Hematopoietic multipotent progenitor cell treated with erythropoietin and hydrocortisone succinate and interleukin-3 and kit ligand, for 8 days (in vitro differentiated cells): Measurements from ENCODE around the gene ACAT1.
A peak's percentile ranks its signal among the peaks of the same experiment; 100 is the strongest.
"Not testable (repeated sequence)": the region's sequence is repeated elsewhere in the genome, so short reads cannot be mapped to it uniquely, and the experiment has no call there.

Source experiments
- DNase-seq: peaks from one replicate; pipeline ENCODE4 v3.0.0-alpha.2; 2015

The ACAT1 gene

GRCh38 chr11:108147150-108147549 lies 25.8 kb downstream of the ACAT1 start:
- no peak for DNase-seq

- DNase-seq = peak; percentile 51
Observed at GRCh38 chr11:108148556-108148955, 27.2 kb downstream of the ACAT1 start.

GRCh38 chr11:108154591-108154990 lies 33.2 kb downstream of the ACAT1 start:
- DNase-seq = no peak

- DNase-seq = no peak
Observed at GRCh38 chr11:108160970-108161566, 39.7 kb downstream of the ACAT1 start.

- not testable (repeated sequence) for DNase-seq
Observed at GRCh38 chr11:108162878-108163277, 41.5 kb downstream of the ACAT1 start.

GRCh38 chr11:108167624-108168023 lies 46.3 kb downstream of the ACAT1 start:
- no peak for DNase-seq

GRCh38 chr11:108170184-108170583 lies 48.8 kb downstream of the ACAT1 start:
- no peak for DNase-seq

- no peak for DNase-seq
Observed at GRCh38 chr11:108177570-108177969, 56.2 kb downstream of the ACAT1 start.

GRCh38 chr11:108193725-108194124 lies 72.4 kb downstream of the ACAT1 start:
- no peak for DNase-seq

- no peak for DNase-seq
Observed at GRCh38 chr11:108196901-108197300, 75.5 kb downstream of the ACAT1 start.
